H9 (cell line): ENCODE measurements around the gene POC1B. TPM values are rescaled to one million over a fixed set of nuclear protein-coding genes. Genes with fewer than 3 reads are reported as not detected.
A peak's percentile ranks its signal among the peaks of the same experiment; 100 is the strongest.

Experiments
- DNase-seq: peaks from one replicate; pipeline ENCODE4 v3.0.0-alpha.2; 2017
- H2AFZ ChIP-seq: one replicate; pipeline ENCODE4 v1.6.1; 2013; ENCODE audit warnings: mild to moderate bottlenecking, low read length, control low read depth, moderate library complexity
- H2AK5ac ChIP-seq: 2 replicates; pipeline ENCODE4 v1.6.1; 2013; ENCODE audit warnings: low read length, control low read depth, mixed read lengths; ENCODE audit not compliant: insufficient read length
- H2BK120ac ChIP-seq: one replicate; pipeline ENCODE4 v1.6.1; 2013; ENCODE audit warnings: low read depth, mild to moderate bottlenecking, low read length, control low read depth, inconsistent platforms; ENCODE audit not compliant: poor library complexity, severe bottlenecking
- H2BK12ac ChIP-seq: 2 replicates; pipeline ENCODE4 v1.6.1; 2013; ENCODE audit warnings: low read length, control low read depth, mixed read lengths, low read depth; ENCODE audit not compliant: insufficient read length
- H2BK15ac ChIP-seq: 2 replicates; pipeline ENCODE4 v1.6.1; 2013; ENCODE audit warnings: low read depth, low read length, control low read depth
- H2BK20ac ChIP-seq: one replicate; pipeline ENCODE4 v1.6.1; 2013; ENCODE audit warnings: low read depth, mild to moderate bottlenecking, low read length, control low read depth, inconsistent platforms; ENCODE audit not compliant: poor library complexity, severe bottlenecking
- H2BK5ac ChIP-seq: 2 replicates; pipeline ENCODE4 v1.6.1; 2013; ENCODE audit warnings: low read length, control low read depth, mixed read lengths; ENCODE audit not compliant: insufficient read length
- H3K14ac ChIP-seq: 2 replicates; pipeline ENCODE4 v1.6.1; 2013; ENCODE audit warnings: low read length, control low read depth; ENCODE audit not compliant: insufficient read depth
- H3K18ac ChIP-seq: 2 replicates; pipeline ENCODE4 v1.6.1; 2013; ENCODE audit warnings: low read depth, mild to moderate bottlenecking, mixed read lengths, low read length, control low read depth; ENCODE audit not compliant: insufficient read length
- H3K23ac ChIP-seq: 2 replicates; pipeline ENCODE4 v1.6.1; 2013; ENCODE audit warnings: low read length, control low read depth, mixed read lengths, low read depth; ENCODE audit not compliant: insufficient read length
- H3K23me2 ChIP-seq: 2 replicates; pipeline ENCODE4 v1.6.1; 2013; ENCODE audit warnings: low read depth, mild to moderate bottlenecking, mixed read lengths, low read length, control low read depth; ENCODE audit not compliant: insufficient read length, poor library complexity, severe bottlenecking
- H3K27ac ChIP-seq: 2 replicates; pipeline ENCODE4 v1.5.1; 2013; ENCODE audit warnings: low read length, control low read depth, mixed read lengths, low read depth; ENCODE audit not compliant: insufficient read length
- H3K27me3 ChIP-seq: 2 replicates; pipeline ENCODE4 v1.6.1; 2013; ENCODE audit warnings: low read length, control low read depth, inconsistent platforms; ENCODE audit not compliant: insufficient read depth
- H3K4ac ChIP-seq: 2 replicates; pipeline ENCODE4 v1.6.1; 2013; ENCODE audit warnings: low read depth, mild to moderate bottlenecking, control low read depth, inconsistent platforms, low read length, moderate library complexity
- H3K4me1 ChIP-seq: 2 replicates; pipeline ENCODE4 v1.6.1; 2013; ENCODE audit warnings: low read length, control low read depth, inconsistent platforms; ENCODE audit not compliant: insufficient read depth
- H3K4me2 ChIP-seq: 2 replicates; pipeline ENCODE4 v1.6.1; 2013; ENCODE audit warnings: low read length, control low read depth, mixed read lengths; ENCODE audit not compliant: insufficient read length, insufficient read depth
- H3K56ac ChIP-seq: 2 replicates; pipeline ENCODE4 v1.6.1; 2013; ENCODE audit warnings: low read depth, mild to moderate bottlenecking, mixed read lengths, low read length, control low read depth; ENCODE audit not compliant: insufficient read length
- H3K79me1 ChIP-seq: 2 replicates; pipeline ENCODE4 v1.6.1; 2013; ENCODE audit warnings: low read depth, mild to moderate bottlenecking, moderate library complexity, low read length, control low read depth, inconsistent platforms; ENCODE audit not compliant: insufficient read depth, poor library complexity, severe bottlenecking
- H3K79me2 ChIP-seq: 2 replicates; pipeline ENCODE4 v1.6.1; 2013; ENCODE audit warnings: low read length, control low read depth, inconsistent platforms; ENCODE audit not compliant: insufficient read depth
- H3K9ac ChIP-seq: 2 replicates; pipeline ENCODE4 v1.6.1; 2013; ENCODE audit warnings: low read length, control low read depth, mixed read lengths; ENCODE audit not compliant: insufficient read length; ENCODE audit errors: extremely low read depth
- H3K9me3 ChIP-seq: one replicate; pipeline ENCODE4 v1.6.1; 2013; ENCODE audit warnings: low read depth, low read length, inconsistent platforms; ENCODE audit not compliant: control insufficient read depth
- H3T11ph ChIP-seq: one replicate; pipeline ENCODE4 v1.6.1; 2013; ENCODE audit warnings: mild to moderate bottlenecking, low read length, control low read depth, inconsistent platforms
- H4K20me1 ChIP-seq: one replicate; pipeline ENCODE4 v1.6.1; 2013; ENCODE audit not compliant: control insufficient read depth, insufficient read length, insufficient read depth
- H4K5ac ChIP-seq: 2 replicates; pipeline ENCODE4 v1.6.1; 2013; ENCODE audit warnings: low read depth, mild to moderate bottlenecking, mixed read lengths, low read length, control low read depth; ENCODE audit not compliant: insufficient read length
- H4K8ac ChIP-seq: replicated peaks from 2 replicates; pipeline ENCODE4 v1.6.1; 2013; ENCODE audit warnings: low read length, control low read depth, mixed read lengths, low read depth; ENCODE audit not compliant: insufficient read length
- H4K91ac ChIP-seq: 2 replicates; pipeline ENCODE4 v1.6.1; 2013; ENCODE audit warnings: low read depth, mild to moderate bottlenecking, moderate library complexity, mixed read lengths, low read length, control low read depth; ENCODE audit not compliant: insufficient read length
- H3K27ac Mint-ChIP-seq, 3 experiments: 2 replicates in 2 of 3; 3 replicates in 1 of 3; pipeline ENCODE4 v1.8.0; 2020 to 2021; ENCODE audit warnings: mixed read lengths in 3 of 3, mild to moderate bottlenecking in 1 of 3, moderate library complexity in 1 of 3
- H3K27me3 Mint-ChIP-seq: 2 replicates; pipeline ENCODE4 v1.8.0; 2021; ENCODE audit warnings: low read depth, mild to moderate bottlenecking, moderate library complexity, mixed read lengths
- H3K36me3 Mint-ChIP-seq, 3 experiments: 2 replicates in 2 of 3; 3 replicates in 1 of 3; pipeline ENCODE4 v1.8.0; 2020 to 2021; ENCODE audit warnings: low read depth in 3 of 3, mixed read lengths in 3 of 3; ENCODE audit not compliant: insufficient read depth in 1 of 3
- H3K4me1 Mint-ChIP-seq, 2 experiments: 2 replicates each; pipeline ENCODE4 v1.8.0; 2020; ENCODE audit warnings: mixed read lengths in 2 of 2
- H3K4me3 Mint-ChIP-seq, 2 experiments: 2 replicates in 1 of 2; 3 replicates in 1 of 2; pipeline ENCODE4 v1.8.0; 2020 to 2021; ENCODE audit warnings: mild to moderate bottlenecking in 2 of 2, mixed read lengths in 2 of 2, moderate library complexity in 1 of 2
- H3K9me3 Mint-ChIP-seq, 2 experiments: 2 replicates in 1 of 2; 3 replicates in 1 of 2; pipeline ENCODE4 v1.8.0; 2020; ENCODE audit warnings: mild to moderate bottlenecking in 2 of 2, mixed read lengths in 2 of 2, moderate library complexity in 1 of 2
- CTCF ChIP-seq: fragments of 200-600 bp; sonication (generic); conservative IDR thresholded peaks from 3 replicates; pipeline ENCODE4 v1.8.0; 2021; ENCODE audit warnings: antibody characterized with exemption, mild to moderate bottlenecking
- WGBS: extraction: QIAGEN DNeasy Blood & Tissue Kit; methylation state at CpG from one replicate; pipeline ENCODE4 v1.1.7; 2013; ENCODE audit warnings: missing lambda C conversion rate, low lambda C conversion rate, mixed read lengths; ENCODE audit not compliant: insufficient read length; ENCODE audit errors: extremely low coverage; 5-methylcytosine and 5-hydroxymethylcytosine counted together
- total RNA-seq: library from RNA; stranded (reverse); gene quantifications from 2 replicates; pipeline ENCODE4 v1.2.1, GENCODE V29; 2021

The POC1B gene
- total RNA-seq, 1 experiment from 2014 or later: 12.5 TPM

GRCh38 chr12:89383235-89384049 lies 142.4 kb downstream of the POC1B start:
- Histone ChIP-seq H3K27ac (no peak overlapping the region), H3K9ac (no peak overlapping the region)
- whole genome bisulfite sequencing: no CpG with 5 or more reads among the region's 6 CpGs

More at GRCh38 chr12:89383235-89384049, 142.4 kb downstream of the POC1B start:
- no peaks in the 10 kb centered on the region for H3K79me1 ChIP-seq
- no peak overlapping the region for H3K14ac ChIP-seq
- H4K8ac ChIP-seq: no peak overlapping the region
- no peak overlapping the region for H2AFZ ChIP-seq
- H4K91ac ChIP-seq: no peak overlapping the region
- H3K9me3 Mint-ChIP-seq: no peaks in the 10 kb centered on the region
- H3K18ac ChIP-seq: no peak overlapping the region
- no peak overlapping the region for H2BK12ac ChIP-seq
- no peak overlapping the region for H2BK15ac ChIP-seq
- no peaks in the 10 kb centered on the region for H3K23me2 ChIP-seq
- no peak overlapping the region for H2BK120ac ChIP-seq
- H3K27me3 Mint-ChIP-seq: no peaks in the 10 kb centered on the region
- H3K79me2 ChIP-seq: no peaks in the 10 kb centered on the region
- DNase-seq: no peak
- H3K23ac ChIP-seq: no peak overlapping the region
- no peak overlapping the region for H3K56ac ChIP-seq
- H3K4ac ChIP-seq: no peak overlapping the region
- peaks cover 29 to 31% of the 10 kb centered on the region in 2 experiments for H3K4me1 Mint-ChIP-seq
- peak overlapping the region in 1 of 2 experiments; percentile 24; a peak in 1 of 5 replicates for H3K4me3 Mint-ChIP-seq
- H3K9me3 ChIP-seq: no peaks in the 10 kb centered on the region
- no peaks in the 10 kb centered on the region for H4K20me1 ChIP-seq
- no peak overlapping the region for H2BK20ac ChIP-seq
- no peaks in the 10 kb centered on the region; a peak in 1 of 7 replicates for H3K36me3 Mint-ChIP-seq
- no peak overlapping the region for H4K5ac ChIP-seq
- TF ChIP-seq CTCF: no peak
- H2BK5ac ChIP-seq: no peak overlapping the region
- no peaks in the 10 kb centered on the region for H3K27me3 ChIP-seq
- peak overlapping the region; percentile 48 to 70 (median 58); a peak in 6 of 7 replicates for H3K27ac Mint-ChIP-seq
- H3K4me2 ChIP-seq: no peak overlapping the region
- H2AK5ac ChIP-seq: no peak overlapping the region
- peaks cover 11% of the 10 kb centered on the region; the same call in 1 of the 2 replicates for H3K4me1 ChIP-seq
- no peak overlapping the region for H3T11ph ChIP-seq
